Stimulated activated memory B cell treated with anti-CD40 and anti-IgM and Interleukin-4, amounts not matched to agents 10 μg/mL and 1 μg/mL and 100 μg/mL, for 72 hours (primary cell): ENCODE results near the gene FASTK.
"Not testable (repeated sequence)": the region's sequence is repeated elsewhere in the genome, so short reads cannot be mapped to it uniquely, and the experiment has no call there.

Experiments
- ATAC-seq: fragments of 150-1000 bp; cut with Tn5 transposase; 2 replicates; pipeline ENCODE4 v1.10.0; 2021
- H3K27ac Mint-ChIP-seq: one replicate; pipeline ENCODE4 v1.8.0; 2022; ENCODE audit warnings: mild to moderate bottlenecking, mixed read lengths
- H3K27me3 Mint-ChIP-seq: one replicate; pipeline ENCODE4 v1.8.0; 2022; ENCODE audit warnings: mixed read lengths
- H3K36me3 Mint-ChIP-seq: one replicate; pipeline ENCODE4 v1.8.0; 2022; ENCODE audit warnings: mixed read lengths
- H3K4me1 Mint-ChIP-seq: one replicate; pipeline ENCODE4 v1.8.0; 2022; ENCODE audit warnings: mixed read lengths
- H3K4me3 Mint-ChIP-seq: one replicate; pipeline ENCODE4 v1.8.0; 2022; ENCODE audit warnings: mild to moderate bottlenecking, moderate library complexity, mixed read lengths
- H3K9me3 Mint-ChIP-seq: one replicate; pipeline ENCODE4 v1.8.0; 2022; ENCODE audit warnings: mixed read lengths

FASTK gene

GRCh38 chr7:151045967-151046366, 34.6 kb downstream of the FASTK start:
- H3K4me1 Mint-ChIP-seq = peaks cover 5% of the 10 kb centered on the region
- H3K27me3 Mint-ChIP-seq = peaks cover 11% of the 10 kb centered on the region
- no peaks in the 10 kb centered on the region for H3K9me3 Mint-ChIP-seq
- ATAC-seq = no peak
- peaks cover 13% of the 10 kb centered on the region for H3K36me3 Mint-ChIP-seq
- H3K27ac Mint-ChIP-seq = no peak overlapping the region
- no peak overlapping the region for H3K4me3 Mint-ChIP-seq

GRCh38 chr7:151045262-151045661, 35.3 kb downstream of the FASTK start:
- Mint-ChIP-seq H3K36me3 (peaks cover 13% of the 10 kb centered on the region), H3K4me1 (peaks cover 6% of the 10 kb centered on the region), H3K9me3 (no peaks in the 10 kb centered on the region), H3K27ac (no peak overlapping the region), H3K27me3 (peaks cover 7% of the 10 kb centered on the region), H3K4me3 (no peak overlapping the region)
- ATAC-seq = no peak

- H3K4me3 Mint-ChIP-seq = no peak overlapping the region
- no peak for ATAC-seq
- H3K9me3 Mint-ChIP-seq = no peaks in the 10 kb centered on the region
- no peaks in the 10 kb centered on the region for H3K27me3 Mint-ChIP-seq
- peaks cover 19% of the 10 kb centered on the region for H3K4me1 Mint-ChIP-seq
- H3K27ac Mint-ChIP-seq = no peak overlapping the region
- peaks cover 13% of the 10 kb centered on the region for H3K36me3 Mint-ChIP-seq
Observed at GRCh38 chr7:151043959-151044358, 36.6 kb downstream of the FASTK start.

GRCh38 chr7:151043449-151043848, 37.2 kb downstream of the FASTK start:
- H3K27ac Mint-ChIP-seq, H3K27me3 Mint-ChIP-seq: not testable (repeated sequence)
- peaks cover 18% of the 10 kb centered on the region for H3K4me1 Mint-ChIP-seq

GRCh38 chr7:151040616-151041375, 39.8 kb downstream of the FASTK start:
- peaks cover 24% of the 10 kb centered on the region for H3K36me3 Mint-ChIP-seq
- H3K27me3 Mint-ChIP-seq = no peaks in the 10 kb centered on the region
- H3K4me3 Mint-ChIP-seq = no peak overlapping the region
- peaks cover 17% of the 10 kb centered on the region for H3K4me1 Mint-ChIP-seq
- H3K9me3 Mint-ChIP-seq = no peaks in the 10 kb centered on the region
- ATAC-seq = no peak
- no peak overlapping the region for H3K27ac Mint-ChIP-seq

More at GRCh38 chr7:151043449-151043848, 37.2 kb downstream of the FASTK start:
- H3K9me3 Mint-ChIP-seq, ATAC-seq, H3K4me3 Mint-ChIP-seq: not testable (repeated sequence)
- H3K36me3 Mint-ChIP-seq = peaks cover 13% of the 10 kb centered on the region

DNA sequence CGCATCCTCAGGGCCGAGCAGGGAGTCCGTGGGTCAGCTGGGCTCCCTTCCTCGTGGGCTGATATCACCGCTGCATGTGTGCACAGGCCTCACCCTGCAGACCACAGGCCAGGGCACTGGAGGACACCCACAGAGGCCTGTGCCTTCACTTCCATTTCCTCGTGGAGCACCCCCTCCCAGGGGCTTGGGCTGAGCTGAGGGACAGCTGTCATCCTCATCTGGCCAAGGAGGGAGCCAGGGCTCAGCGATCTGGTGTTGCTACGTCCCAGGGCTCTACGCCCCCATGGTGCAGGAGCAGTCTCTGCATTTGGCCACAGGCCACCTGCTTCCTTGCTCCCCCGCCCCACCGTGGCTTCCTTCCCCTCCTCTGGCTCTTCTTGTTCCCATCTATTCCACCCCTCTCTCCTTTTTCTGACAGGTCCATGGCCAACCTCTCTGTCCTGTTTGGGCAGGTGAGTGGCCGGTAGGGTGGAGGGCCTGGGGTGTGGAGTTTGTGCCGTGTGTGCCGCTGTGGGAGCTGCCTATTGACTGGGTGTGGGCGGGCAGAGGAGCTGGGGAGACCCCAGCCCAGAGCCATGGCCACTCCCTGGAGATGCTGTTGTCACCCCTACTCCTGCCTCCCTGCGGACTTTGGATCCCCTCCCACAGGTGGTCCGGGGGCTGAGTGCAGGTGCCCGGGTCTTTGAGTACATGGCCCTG, 40.6 kb downstream of the FASTK start:
- H3K27ac Mint-ChIP-seq = peak overlapping the region; percentile 69
- peaks cover 27% of the 10 kb centered on the region for H3K36me3 Mint-ChIP-seq
- peaks cover 17% of the 10 kb centered on the region for H3K4me1 Mint-ChIP-seq
- ATAC-seq = no peak
- H3K4me3 Mint-ChIP-seq = no peak overlapping the region
- no peaks in the 10 kb centered on the region for H3K27me3 Mint-ChIP-seq
- no peaks in the 10 kb centered on the region for H3K9me3 Mint-ChIP-seq

DNA sequence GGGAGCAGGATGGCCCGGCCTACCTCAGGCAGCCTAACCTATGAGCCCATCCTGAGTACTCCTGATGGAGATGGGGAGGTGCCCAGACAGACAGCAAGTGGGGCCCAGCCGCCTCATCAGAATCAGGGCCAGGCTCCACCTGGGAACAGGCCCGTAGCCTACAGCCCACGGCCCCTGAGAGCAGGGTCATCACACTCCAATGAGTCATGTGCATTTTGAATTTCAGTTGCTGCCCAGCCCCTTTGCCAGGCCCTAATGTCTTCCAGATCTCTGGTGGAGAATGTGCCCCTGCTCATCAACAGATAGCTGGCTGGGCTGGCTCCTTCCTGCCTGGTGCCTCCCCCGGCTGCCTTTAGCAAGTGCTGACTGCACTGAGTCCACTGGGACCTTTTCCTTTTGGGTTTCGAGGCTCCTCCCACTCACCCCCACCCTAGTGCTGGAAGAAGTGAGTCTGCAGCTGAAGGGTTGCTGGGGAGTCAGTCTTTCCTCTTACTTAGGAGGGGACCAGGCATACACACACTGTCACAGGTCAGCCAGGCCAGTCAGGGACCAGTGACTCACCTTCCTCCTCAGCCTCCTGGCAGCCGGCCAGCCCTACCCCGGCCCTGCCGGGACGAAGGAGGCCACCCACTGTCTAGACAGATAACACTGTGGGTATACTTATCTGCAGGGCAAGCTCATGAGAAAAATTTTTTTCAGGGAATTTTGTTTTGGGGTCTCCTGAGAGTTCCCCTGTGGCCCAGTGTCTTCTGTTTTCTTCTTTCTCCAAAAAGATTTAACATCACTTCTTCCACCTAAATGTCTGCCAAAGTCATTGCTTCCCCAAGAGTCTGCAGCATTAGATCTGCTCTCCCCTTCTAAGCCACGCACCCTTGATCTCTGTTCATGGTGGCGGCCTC, 41.4 kb downstream of the FASTK start:
- Mint-ChIP-seq H3K4me3 (no peak overlapping the region), H3K27ac (peak overlapping the region; percentile 69), H3K36me3 (peaks cover 27% of the 10 kb centered on the region), H3K9me3 (no peaks in the 10 kb centered on the region), H3K27me3 (no peaks in the 10 kb centered on the region), H3K4me1 (peaks cover 17% of the 10 kb centered on the region)
- ATAC-seq = peak; percentile 86

GRCh38 chr7:151035902-151036301, 44.7 kb downstream of the FASTK start:
- no peaks in the 10 kb centered on the region for H3K9me3 Mint-ChIP-seq
- H3K4me1 Mint-ChIP-seq = peaks cover 17% of the 10 kb centered on the region
- H3K27ac Mint-ChIP-seq = no peak overlapping the region
- H3K27me3 Mint-ChIP-seq = no peaks in the 10 kb centered on the region
- ATAC-seq = no peak
- no peak overlapping the region for H3K4me3 Mint-ChIP-seq
- H3K36me3 Mint-ChIP-seq = peaks cover 25% of the 10 kb centered on the region

DNA sequence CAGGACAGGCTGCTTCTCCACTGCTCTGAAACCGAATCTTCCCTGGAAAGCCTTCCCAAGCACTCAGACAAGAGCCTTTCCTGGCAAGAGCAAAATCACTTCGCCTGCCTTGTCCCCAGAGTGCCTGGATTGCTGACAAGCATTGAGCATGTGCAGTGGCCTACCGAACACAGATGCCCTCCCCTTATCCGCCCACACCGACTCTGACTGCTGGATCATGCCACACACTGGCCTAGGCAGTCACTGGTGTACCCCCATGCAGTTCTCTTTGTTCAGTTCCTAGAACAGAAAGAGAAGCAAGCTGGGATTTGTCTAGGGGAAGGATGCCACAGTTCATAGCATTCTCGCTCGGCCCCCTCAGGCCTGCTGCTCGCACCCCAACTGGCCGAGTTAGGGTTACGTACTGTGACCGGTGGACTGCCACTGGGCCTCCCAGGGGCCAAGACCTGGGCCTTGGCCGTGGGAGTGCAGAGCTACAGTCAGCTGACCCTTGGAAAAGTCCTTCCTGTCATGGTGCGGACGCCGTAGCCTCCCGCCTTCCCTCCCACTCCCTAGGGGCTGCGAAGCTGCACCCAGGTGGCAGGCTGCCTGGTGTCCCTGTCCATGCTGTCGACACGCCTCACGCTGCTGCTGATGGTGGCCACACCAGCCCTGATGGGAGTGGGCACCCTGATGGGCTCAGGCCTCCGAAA, 45.4 kb downstream of the FASTK start:
- Mint-ChIP-seq H3K36me3 (peaks cover 25% of the 10 kb centered on the region), H3K4me3 (no peak overlapping the region), H3K27ac (no peak overlapping the region), H3K27me3 (no peaks in the 10 kb centered on the region), H3K9me3 (no peaks in the 10 kb centered on the region), H3K4me1 (peaks cover 15% of the 10 kb centered on the region)
- no peak for ATAC-seq

DNA sequence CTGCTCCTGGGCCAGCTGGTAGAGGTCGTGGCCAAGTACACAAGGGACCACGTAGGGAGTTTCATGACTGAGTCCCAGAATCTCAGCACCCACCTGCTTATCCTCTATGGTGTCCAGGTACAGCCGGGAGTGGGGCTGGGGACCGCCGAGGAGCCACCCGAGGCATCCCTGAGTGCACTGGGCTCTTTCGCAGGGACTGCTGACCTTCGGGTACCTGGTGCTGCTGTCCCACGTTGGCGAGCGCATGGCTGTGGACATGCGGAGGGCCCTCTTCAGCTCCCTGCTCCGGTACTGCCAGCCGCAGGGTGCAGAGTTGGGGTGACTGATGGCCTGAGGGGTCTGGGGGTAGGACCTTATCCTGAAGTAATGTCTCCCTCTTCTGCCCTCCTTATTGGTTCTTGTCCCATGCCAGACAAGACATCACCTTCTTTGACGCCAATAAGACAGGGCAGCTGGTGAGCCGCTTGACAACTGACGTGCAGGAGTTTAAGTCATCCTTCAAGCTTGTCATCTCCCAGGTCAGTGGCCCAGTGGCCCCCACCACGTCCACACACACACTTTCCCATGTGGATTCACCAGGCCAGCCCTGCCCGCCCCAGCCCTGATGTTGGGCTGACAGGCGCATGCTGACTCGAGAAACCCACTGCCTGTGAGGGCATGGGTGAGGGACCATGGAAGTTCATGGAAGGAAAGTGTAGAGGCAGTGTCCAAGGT, 46.1 kb downstream of the FASTK start:
- peaks cover 25% of the 10 kb centered on the region for H3K36me3 Mint-ChIP-seq
- H3K27me3 Mint-ChIP-seq = no peaks in the 10 kb centered on the region

DNA sequence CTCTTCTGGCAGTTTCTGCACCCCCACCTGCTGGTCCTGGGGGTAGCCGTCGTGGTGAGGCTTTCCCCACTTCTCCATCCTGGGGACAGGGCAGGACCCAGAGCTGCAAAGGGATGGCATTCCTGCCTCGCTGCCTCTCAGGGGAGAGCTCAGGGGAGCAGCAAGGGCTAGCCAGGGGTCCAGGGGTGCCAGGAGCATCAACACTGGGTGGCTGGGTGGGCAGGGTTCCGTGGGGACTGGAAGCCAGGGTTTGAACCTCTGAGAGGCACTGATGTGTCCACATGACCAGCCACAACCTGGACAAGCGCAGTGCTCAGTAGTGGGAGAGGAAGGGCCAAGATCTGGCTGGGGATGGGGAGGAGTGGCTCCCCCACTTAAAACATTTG, 46.8 kb downstream of the FASTK start:
- Mint-ChIP-seq H3K27me3 (no peaks in the 10 kb centered on the region), H3K9me3 (no peaks in the 10 kb centered on the region), H3K4me3 (no peak overlapping the region), H3K36me3 (peaks cover 25% of the 10 kb centered on the region), H3K4me1 (peaks cover 13% of the 10 kb centered on the region), H3K27ac (no peak overlapping the region)
- no peak for ATAC-seq

More for the DNA sequence above, 46.1 kb downstream of the FASTK start:
- H3K4me1 Mint-ChIP-seq = peaks cover 14% of the 10 kb centered on the region
- H3K9me3 Mint-ChIP-seq = no peaks in the 10 kb centered on the region
- no peak for ATAC-seq
- no peak overlapping the region for H3K4me3 Mint-ChIP-seq
- H3K27ac Mint-ChIP-seq = no peak overlapping the region

DNA sequence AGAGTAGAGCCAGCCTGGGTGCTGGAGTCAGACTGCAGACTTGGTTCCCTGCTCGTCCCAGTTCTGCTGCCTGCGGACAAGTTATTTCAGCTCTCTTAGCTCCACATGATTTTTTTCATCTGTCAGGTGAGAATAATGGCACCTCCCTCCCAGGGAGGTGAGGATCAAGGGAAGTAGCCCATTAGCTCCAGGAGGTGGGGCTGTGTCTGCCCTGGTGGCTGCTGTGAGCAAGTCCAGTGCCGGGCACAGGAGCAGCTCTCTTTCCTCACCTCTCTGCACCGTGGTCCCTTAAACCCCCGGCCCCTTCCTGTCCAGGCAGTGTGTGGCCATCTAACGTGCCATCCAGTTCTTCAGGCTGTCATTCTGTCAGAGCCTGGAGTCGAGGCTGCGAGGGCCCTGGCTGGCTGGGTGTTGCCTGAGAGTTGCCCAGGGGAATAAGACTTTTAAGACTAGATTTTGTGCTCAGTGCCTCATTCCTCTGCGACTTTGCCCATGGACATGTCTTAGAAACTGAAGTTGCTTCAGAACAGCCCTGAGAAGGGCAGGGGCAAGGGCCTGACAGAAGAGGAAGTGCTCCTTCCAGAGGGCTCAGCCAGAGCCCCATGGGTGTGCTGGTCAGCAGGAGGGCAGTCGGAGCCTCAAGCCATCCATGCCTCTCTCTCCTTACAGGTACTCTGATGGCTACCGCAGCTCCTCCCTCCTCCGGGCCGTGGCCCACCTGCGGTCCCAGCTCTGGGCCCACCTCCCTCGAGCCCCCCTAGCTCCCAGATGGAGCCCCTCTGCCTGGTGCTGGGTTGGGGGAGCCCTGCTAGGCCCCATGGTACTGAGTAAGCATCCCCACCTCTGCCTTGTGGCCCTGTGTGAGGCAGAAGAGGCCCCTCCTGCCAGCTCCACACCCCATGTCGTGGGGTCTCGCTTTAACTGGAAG, 47.4 kb downstream of the FASTK start:
- no peak overlapping the region for H3K27ac Mint-ChIP-seq
- H3K36me3 Mint-ChIP-seq = peaks cover 30% of the 10 kb centered on the region
- no peak for ATAC-seq
- peaks cover 16% of the 10 kb centered on the region for H3K4me1 Mint-ChIP-seq
- no peak overlapping the region for H3K4me3 Mint-ChIP-seq
- H3K27me3 Mint-ChIP-seq = no peaks in the 10 kb centered on the region
- no peaks in the 10 kb centered on the region for H3K9me3 Mint-ChIP-seq

- no peak for ATAC-seq
- Mint-ChIP-seq H3K4me3 (no peak overlapping the region), H3K27ac (no peak overlapping the region), H3K27me3 (no peaks in the 10 kb centered on the region), H3K9me3 (no peaks in the 10 kb centered on the region), H3K36me3 (peaks cover 18% of the 10 kb centered on the region), H3K4me1 (peaks cover 22% of the 10 kb centered on the region)
Observed at GRCh38 chr7:151031011-151031410, 49.6 kb downstream of the FASTK start.
